NT2/D1 (cell line): ENCODE data around the gene KIF20A.

Source experiments
- DNase-seq: peaks from one replicate; pipeline ENCODE4 v3.0.0-alpha.2; 2011; ENCODE audit warnings: low read depth, low spot score
- H3K27me3 ChIP-seq: 2 replicates; pipeline ENCODE4 v1.6.0; 2011; ENCODE audit warnings: mild to moderate bottlenecking; ENCODE audit not compliant: insufficient read length, insufficient read depth
- H3K36me3 ChIP-seq: 2 replicates; pipeline ENCODE4 v1.6.1; 2011; ENCODE audit warnings: mild to moderate bottlenecking, low read length, mixed read lengths; ENCODE audit not compliant: insufficient read depth, insufficient read length
- H3K4me1 ChIP-seq: 2 replicates; pipeline ENCODE4 v1.5.1; 2011; ENCODE audit not compliant: insufficient read depth, insufficient read length
- H3K4me3 ChIP-seq: 2 replicates; pipeline ENCODE4 v1.5.1; 2011; ENCODE audit warnings: low read depth; ENCODE audit not compliant: insufficient read length
- H3K9ac ChIP-seq: 2 replicates; pipeline ENCODE4 v1.6.0; 2011; ENCODE audit warnings: low read depth; ENCODE audit not compliant: insufficient read length
- H3K9me3 ChIP-seq: 2 replicates; pipeline ENCODE4 v1.5.1; 2011; ENCODE audit warnings: mild to moderate bottlenecking, low read length; ENCODE audit not compliant: insufficient read depth
- SUZ12 ChIP-seq: IDR thresholded peaks from 2 replicates; pipeline ENCODE4 v1.6.1; 2011; ENCODE audit not compliant: insufficient read length, insufficient read depth; ENCODE audit errors: extremely low read depth
- YY1 ChIP-seq: IDR thresholded peaks from 2 replicates; pipeline ENCODE4 v1.6.1; 2011; ENCODE audit not compliant: insufficient read length, insufficient read depth
- ZNF274 ChIP-seq: IDR thresholded peaks from 2 replicates; pipeline ENCODE4 v1.6.1; 2011; ENCODE audit warnings: mild to moderate bottlenecking, low read depth, low read length

Gene KIF20A

GRCh38 chr5:138223532-138223931 lies 44.6 kb downstream of the KIF20A start:
- peaks cover 17% of the 10 kb centered on the region for H3K9me3 ChIP-seq
- TF ChIP-seq SUZ12: no peak
- no peak for TF ChIP-seq ZNF274
- TF ChIP-seq YY1: no peak
- no peak for DNase-seq
- no peak overlapping the region for H3K4me3 ChIP-seq
- no peaks in the 10 kb centered on the region for H3K4me1 ChIP-seq
- H3K27me3 ChIP-seq: no peaks in the 10 kb centered on the region
- H3K36me3 ChIP-seq: no peaks in the 10 kb centered on the region
- no peak overlapping the region for H3K9ac ChIP-seq

GRCh38 chr5:138224712-138225111 lies 45.8 kb downstream of the KIF20A start:
- Histone ChIP-seq H3K27me3 (no peaks in the 10 kb centered on the region), H3K4me1 (no peaks in the 10 kb centered on the region), H3K4me3 (no peak overlapping the region), H3K36me3 (no peaks in the 10 kb centered on the region), H3K9me3 (peaks cover 17% of the 10 kb centered on the region), H3K9ac (no peak overlapping the region)
- DNase-seq: no peak
- TF ChIP-seq ZNF274 (no peak), SUZ12 (no peak), YY1 (no peak)

DNA sequence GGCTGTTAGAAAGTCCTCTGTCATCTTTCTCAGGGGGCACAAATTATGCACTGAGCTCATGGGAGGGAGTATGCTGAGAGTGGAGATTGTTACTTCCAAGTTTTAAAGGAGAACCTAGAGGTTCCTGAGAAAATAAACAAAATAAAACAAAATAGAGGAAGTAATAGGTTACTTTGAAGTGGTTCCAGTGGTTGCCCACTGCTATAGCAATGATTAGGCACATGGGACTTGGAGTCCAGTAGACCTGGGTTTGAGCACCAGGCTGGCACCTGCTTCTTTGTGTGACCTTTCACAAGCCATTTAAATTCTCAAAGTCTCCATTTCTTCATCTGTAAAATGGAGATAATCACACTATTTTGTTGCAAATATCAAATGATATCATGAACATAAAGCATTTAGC lies 48.0 kb downstream of the KIF20A start:
- Histone ChIP-seq H3K4me1 (peaks cover 4% of the 10 kb centered on the region), H3K9ac (no peak overlapping the region), H3K27me3 (no peaks in the 10 kb centered on the region), H3K36me3 (no peaks in the 10 kb centered on the region), H3K4me3 (no peak overlapping the region), H3K9me3 (peaks cover 17% of the 10 kb centered on the region)
- DNase-seq: no peak
- TF ChIP-seq ZNF274: no peak
- no peak for TF ChIP-seq YY1
- no peak for TF ChIP-seq SUZ12

- no peak overlapping the region for H3K4me3 ChIP-seq
- TF ChIP-seq SUZ12 (no peak), YY1 (no peak), ZNF274 (no peak)
- H3K9me3 ChIP-seq: peaks cover 17% of the 10 kb centered on the region
- peaks cover 4% of the 10 kb centered on the region for H3K4me1 ChIP-seq
- no peak for DNase-seq
- no peaks in the 10 kb centered on the region for H3K27me3 ChIP-seq
- no peak overlapping the region for H3K9ac ChIP-seq
- no peaks in the 10 kb centered on the region for H3K36me3 ChIP-seq
These were observed 50.5 kb downstream of the KIF20A start for GRCh38 chr5:138229387-138229786.

- no peaks in the 10 kb centered on the region for H3K27me3 ChIP-seq
- no peak overlapping the region for H3K9ac ChIP-seq
- H3K9me3 ChIP-seq: peaks cover 17% of the 10 kb centered on the region
- no peak for DNase-seq
- H3K36me3 ChIP-seq: no peaks in the 10 kb centered on the region
- H3K4me3 ChIP-seq: no peak overlapping the region
- no peak for TF ChIP-seq YY1
- TF ChIP-seq SUZ12: no peak
- TF ChIP-seq ZNF274: no peak
- peaks cover 4% of the 10 kb centered on the region for H3K4me1 ChIP-seq
These were observed 51.3 kb downstream of the KIF20A start for GRCh38 chr5:138230261-138230660.

DNA sequence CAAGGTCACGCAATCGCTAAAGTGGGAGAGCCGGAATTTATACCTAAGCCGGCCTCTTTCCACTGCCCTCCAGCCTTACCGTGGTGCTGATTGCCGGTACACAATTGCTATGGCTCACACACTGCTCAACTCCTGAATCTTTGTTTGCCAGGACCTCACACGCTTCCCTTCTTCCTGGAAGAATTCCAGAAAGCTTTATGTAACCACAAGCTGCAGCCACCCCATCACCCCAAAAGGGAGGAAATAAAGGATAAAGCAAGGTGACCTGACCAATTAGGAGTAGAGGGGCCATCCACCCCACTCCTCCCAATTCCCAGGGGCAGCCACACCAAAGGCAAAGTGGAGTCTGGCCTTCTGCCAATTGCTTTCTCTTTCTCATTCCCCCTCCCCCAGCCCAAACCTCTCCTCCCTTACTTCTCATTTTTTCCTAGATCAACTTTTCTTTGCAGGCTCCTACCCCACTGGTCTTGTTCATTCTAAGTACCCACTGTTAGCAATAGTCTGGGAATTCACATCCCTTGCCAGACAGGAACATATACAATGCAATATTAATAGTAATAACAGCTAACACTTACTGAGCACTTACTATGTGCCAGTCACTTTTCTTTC lies 52.2 kb downstream of the KIF20A start:
- H3K27me3 ChIP-seq: no peaks in the 10 kb centered on the region
- H3K4me1 ChIP-seq: peaks cover 4% of the 10 kb centered on the region
- H3K9me3 ChIP-seq: peaks cover 11% of the 10 kb centered on the region
- no peaks in the 10 kb centered on the region for H3K36me3 ChIP-seq
- no peak overlapping the region for H3K4me3 ChIP-seq
- TF ChIP-seq ZNF274: no peak
- TF ChIP-seq SUZ12: no peak
- no peak for TF ChIP-seq YY1
- no peak for DNase-seq
- H3K9ac ChIP-seq: no peak overlapping the region

GRCh38 chr5:138233280-138233679 lies 54.4 kb downstream of the KIF20A start:
- Histone ChIP-seq H3K9ac (no peak overlapping the region), H3K9me3 (no peaks in the 10 kb centered on the region), H3K27me3 (no peaks in the 10 kb centered on the region), H3K36me3 (no peaks in the 10 kb centered on the region), H3K4me1 (peaks cover 4% of the 10 kb centered on the region), H3K4me3 (no peak overlapping the region)
- no peak for DNase-seq
- TF ChIP-seq ZNF274: no peak
- no peak for TF ChIP-seq YY1
- TF ChIP-seq SUZ12: no peak
